AG09309 (cell line): ENCODE data around the gene GCKR.

Experiments
- DNase-seq: peaks from one replicate; pipeline ENCODE4 v3.0.0-alpha.2; 2010; ENCODE audit warnings: low read depth
- H3K4me3 ChIP-seq: 2 replicates; pipeline ENCODE4 v1.5.1; 2011; ENCODE audit warnings: mild to moderate bottlenecking, low read depth, low read length, moderate library complexity; ENCODE audit not compliant: control insufficient read depth
- CTCF ChIP-seq: IDR thresholded peaks from 2 replicates; pipeline ENCODE4 v1.5.1; 2011; ENCODE audit warnings: mild to moderate bottlenecking, low read depth, low read length, inconsistent platforms; ENCODE audit not compliant: insufficient read depth, control insufficient read depth; ENCODE audit errors: missing control alignments

The GCKR gene

GRCh38 chr2:27566628-27567027, 70.0 kb downstream of the GCKR start:
- no peak for DNase-seq
- TF ChIP-seq CTCF: no peak
- H3K4me3 ChIP-seq: no peak overlapping the region

GRCh38 chr2:27569398-27569797, 72.8 kb downstream of the GCKR start:
- TF ChIP-seq CTCF: no peak
- H3K4me3 ChIP-seq: no peak overlapping the region
- DNase-seq: no peak

GRCh38 chr2:27571197-27571596, 74.6 kb downstream of the GCKR start:
- H3K4me3 ChIP-seq: no peak overlapping the region
- no peak for TF ChIP-seq CTCF
- no peak for DNase-seq

GRCh38 chr2:27571681-27572080, 75.0 kb downstream of the GCKR start:
- no peak for TF ChIP-seq CTCF
- no peak for DNase-seq
- no peak overlapping the region for H3K4me3 ChIP-seq

GRCh38 chr2:27572439-27572838, 75.8 kb downstream of the GCKR start:
- no peak for DNase-seq
- no peak overlapping the region for H3K4me3 ChIP-seq
- TF ChIP-seq CTCF: no peak

GRCh38 chr2:27572998-27573429, 76.4 kb downstream of the GCKR start:
- no peak for DNase-seq
- H3K4me3 ChIP-seq: no peak overlapping the region
- no peak for TF ChIP-seq CTCF
